GM19193 (cell line): ENCODE results near the gene DHRS3.

Experiments used
- POLR2A ChIP-seq: IDR thresholded peaks from 4 replicates; pipeline ENCODE4 v1.6.1; 2011; ENCODE audit not compliant: insufficient read depth, insufficient read length; ENCODE audit errors: extremely low read depth

DHRS3 gene

GRCh38 chr1:12625276-12625675 lies 7.3 kb upstream of the DHRS3 start:
- no peak for TF ChIP-seq POLR2A

GRCh38 chr1:12622506-12622905 lies 4.5 kb upstream of the DHRS3 start:
- TF ChIP-seq POLR2A = no peak

DNA sequence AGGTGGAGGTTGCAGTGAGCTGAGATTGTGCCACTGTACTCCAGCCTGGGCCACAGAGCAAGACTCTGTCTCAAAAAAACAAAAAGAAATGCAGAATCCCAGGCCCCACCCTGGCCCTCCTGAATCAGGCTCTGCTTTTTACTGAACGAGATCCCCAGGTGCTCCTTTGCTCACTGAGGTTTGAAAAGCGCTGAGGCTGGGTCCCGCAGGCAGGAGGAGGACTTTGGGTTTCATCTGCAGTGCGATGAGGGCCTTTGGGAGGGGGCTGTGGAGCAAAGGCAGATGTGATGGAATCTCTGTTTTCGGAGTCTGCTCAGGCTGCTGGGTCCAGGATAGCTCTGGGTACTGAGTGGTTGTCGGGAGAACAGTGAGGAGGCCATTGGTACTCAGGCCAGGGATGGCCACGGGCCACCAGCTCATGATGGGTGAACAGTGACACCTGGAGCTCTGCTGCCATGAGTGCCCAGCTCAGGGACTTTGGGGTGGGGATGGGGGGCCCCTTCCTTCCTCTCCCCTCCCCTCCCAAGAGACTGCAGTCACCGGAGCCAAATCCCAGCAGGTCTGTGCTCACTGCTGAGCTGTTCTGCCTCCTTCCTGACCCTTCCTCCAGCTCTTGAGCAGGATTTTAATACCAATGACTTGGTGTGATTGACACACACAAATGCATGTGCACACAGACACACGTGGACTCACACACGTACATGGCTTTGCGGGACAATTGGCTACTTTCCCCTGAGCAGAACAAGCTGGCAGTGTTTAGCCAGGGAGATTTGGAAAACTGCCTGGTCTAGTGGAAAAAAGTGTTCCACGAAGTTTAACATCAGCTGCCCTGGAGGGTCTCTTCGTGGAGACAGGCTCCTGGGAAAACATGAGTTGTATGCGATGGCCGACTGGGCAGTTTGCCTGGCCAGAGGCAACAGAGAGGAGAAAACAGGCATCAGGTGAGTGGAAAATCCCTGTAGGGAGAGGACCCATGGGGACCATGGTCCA lies 3.6 kb upstream of the DHRS3 start:
- TF ChIP-seq POLR2A = no peak

- no peak for TF ChIP-seq POLR2A
Measured at GRCh38 chr1:12620931-12621330, 2.9 kb upstream of the DHRS3 start.

DNA sequence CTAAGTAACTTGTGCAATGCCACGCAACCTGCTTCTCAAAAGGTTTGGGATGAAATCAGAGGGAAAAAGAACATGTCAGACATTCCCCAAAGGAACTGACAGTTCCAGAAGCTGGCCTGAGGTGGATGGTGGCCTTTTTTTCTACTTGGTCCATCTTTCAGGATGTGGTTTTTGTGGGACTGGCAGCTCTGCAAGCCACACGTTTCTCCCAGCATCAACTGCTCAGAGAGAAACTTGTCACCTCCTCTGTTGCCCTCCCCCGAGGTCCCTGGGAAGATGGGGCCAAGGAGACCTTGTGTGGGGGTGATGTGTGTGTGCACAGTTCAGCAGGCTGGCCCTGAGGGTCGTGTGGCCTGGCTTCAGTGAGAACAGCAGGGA lies 2.5 kb upstream of the DHRS3 start:
- TF ChIP-seq POLR2A = no peak

DNA sequence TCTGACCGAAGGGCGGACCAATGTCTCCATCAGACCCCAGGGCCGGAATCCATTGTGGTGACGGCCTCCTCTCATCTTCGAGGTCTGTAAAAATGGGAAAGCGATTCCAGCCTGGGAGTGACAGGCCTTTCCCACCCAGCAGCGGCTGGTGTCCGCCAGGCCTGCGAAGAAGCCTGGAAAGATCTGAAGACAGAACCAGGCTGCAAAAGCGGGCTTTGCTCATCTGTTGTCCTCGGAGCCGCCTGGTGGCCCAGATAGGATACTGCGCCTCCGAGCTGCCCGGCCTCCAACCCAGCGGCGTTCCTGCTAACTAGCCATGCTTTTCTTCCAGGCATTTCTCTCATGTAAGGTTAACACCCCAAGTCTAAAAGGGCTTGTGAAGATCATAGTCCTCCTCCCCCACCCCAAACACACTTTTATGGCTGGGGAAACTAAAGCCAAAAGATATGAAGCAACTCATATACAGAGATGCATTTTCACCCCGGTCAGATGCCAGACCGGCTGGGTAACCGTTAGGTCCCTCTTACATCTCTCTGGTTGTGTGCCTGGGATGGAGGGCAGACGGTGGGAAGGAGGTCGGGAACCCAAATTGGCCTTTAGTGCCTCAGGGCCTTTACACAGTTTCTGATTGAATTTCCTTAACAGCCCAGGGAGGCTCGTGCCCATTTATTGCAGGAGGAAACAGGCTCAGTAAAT lies 1.9 kb upstream of the DHRS3 start:
- TF ChIP-seq POLR2A = no peak

DNA sequence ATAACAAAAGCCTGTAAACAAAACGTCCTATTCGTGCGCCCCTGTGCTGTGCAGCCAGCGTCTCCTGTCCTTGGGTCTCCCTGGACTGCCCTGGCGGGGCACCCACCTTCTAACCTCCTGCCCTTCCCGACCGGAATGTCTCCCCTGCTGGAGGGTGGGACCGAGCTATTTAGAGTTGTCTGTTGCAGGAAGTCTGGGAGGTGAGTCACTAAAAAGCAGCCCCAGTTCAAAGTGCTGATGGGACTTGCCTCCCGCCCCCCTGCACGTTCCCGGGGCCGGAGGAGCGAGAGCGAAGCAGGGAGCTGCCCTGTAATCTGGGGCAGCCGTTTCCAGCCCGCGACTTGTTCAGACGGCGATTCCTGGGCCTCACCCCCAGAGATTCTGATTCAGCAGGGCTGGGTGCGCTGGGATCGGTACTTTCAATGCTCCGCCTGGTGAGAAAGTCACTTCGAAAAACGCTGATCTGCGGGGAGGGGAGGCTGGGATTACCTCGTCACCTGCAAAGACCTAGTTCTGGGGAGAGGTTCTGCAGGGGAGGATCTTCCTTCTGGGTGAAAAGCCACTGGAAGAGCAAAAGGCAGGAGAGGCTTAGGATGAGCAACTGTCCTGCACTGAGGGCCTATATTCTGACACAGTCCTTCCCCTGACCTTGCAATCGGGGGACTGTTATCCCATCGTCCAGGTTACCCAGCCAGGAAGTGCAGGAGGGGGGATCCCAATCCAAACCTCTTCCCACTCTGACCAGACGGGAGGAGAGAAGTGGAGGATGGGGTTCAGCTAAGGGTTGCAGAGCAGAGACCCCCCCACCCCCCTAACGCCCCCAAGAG lies 1.2 kb upstream of the DHRS3 start:
- TF ChIP-seq POLR2A = no peak

- TF ChIP-seq POLR2A = no peak
Measured at GRCh38 chr1:12618661-12618964, 603 bp upstream of the DHRS3 start.

- no peak for TF ChIP-seq POLR2A
Measured at GRCh38 chr1:12617511-12617900, 504 bp downstream of the DHRS3 start.

GRCh38 chr1:12616709-12617373 lies 1.2 kb downstream of the DHRS3 start:
- TF ChIP-seq POLR2A = no peak

- TF ChIP-seq POLR2A = no peak
Measured at GRCh38 chr1:12615865-12616708, 1.9 kb downstream of the DHRS3 start.

- TF ChIP-seq POLR2A = no peak
Measured at GRCh38 chr1:12615159-12615864, 2.7 kb downstream of the DHRS3 start.

DNA sequence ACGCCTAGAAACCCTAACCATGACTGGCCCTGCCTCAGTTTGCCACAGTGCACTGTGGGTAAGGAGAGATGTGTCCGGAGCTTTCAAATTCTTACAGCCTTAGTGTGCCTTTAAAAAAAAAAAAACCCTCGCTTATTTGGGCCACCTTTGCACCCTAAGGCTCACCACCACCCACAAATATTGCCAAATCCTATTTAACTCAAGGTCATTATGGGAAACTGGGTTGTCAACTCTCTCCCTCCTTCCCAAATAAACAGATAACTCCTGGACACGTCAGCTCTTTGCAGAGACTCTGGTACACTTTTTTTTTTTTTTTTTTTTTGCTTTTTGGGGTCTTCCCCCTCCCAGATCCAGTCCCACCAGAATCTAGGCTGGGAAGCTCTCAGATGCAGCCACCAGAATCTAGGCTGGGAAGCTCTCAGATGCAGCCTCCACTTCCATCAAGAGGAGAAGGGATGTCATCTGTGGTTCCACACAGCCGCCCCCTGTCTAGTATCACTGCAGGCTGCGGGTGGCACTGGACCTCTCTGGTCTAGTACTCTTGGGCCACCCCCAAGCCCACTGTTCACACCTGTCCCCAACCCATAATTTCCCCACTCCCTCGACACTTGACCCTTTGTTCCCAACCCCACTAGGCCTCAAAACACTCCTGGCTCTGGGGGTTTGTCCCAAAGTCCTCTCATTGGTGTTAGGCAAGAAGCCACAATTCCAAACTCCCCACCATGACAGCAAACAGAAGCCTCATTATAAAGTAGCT lies 3.4 kb downstream of the DHRS3 start:
- TF ChIP-seq POLR2A = no peak

GRCh38 chr1:12613180-12613579 lies 4.8 kb downstream of the DHRS3 start:
- TF ChIP-seq POLR2A = no peak
